Measurements from ENCODE around the gene SMYD2. TPM values are rescaled to one million over a fixed set of nuclear protein-coding genes. Genes with fewer than 3 reads are reported as not detected.

SMYD2 gene
- total RNA-seq, 1 experiment from 2014 or later: 6.4 TPM

DNA sequence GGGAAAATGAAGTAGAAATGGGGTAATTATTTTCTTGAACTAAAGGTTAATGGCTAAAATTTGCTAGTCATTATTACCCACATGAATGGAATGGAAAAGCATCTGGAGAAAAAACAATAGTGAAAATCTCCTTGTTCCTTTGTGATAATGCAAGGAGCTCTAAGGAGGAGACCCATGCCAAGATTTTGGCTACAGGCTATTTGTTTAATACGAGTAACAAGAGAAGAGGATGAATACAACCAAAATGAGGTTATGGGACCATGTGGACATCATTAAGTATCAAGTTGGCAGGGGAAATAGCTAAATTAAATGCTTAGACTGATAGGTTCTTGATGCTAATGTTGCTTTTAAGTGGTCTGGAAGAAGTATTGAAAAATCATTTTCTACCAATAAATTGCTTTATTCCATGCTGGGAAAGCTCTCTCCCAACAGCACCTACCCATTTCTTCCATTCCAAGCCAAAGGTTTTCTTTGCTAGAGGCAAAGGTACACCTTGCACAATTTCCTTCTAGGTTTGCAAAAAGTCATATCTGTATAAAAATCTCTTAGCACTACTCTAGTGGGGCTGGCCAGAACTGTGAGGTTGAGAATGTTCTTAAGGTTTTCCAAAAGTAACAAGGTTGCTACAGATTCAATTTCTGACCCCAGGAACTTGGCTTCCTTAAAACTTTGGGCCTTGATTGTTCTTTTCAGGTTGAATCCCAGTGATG is 100.2 kb downstream of the SMYD2 start:
- ChIA-PET POLR2A (no interaction called here), CTCF (interaction anchor here (1.6 to 1.8 kb wide), 3 partner anchors 7 to 49 kb away, joined by 3 to 11 read pairs (median 8); no protein-coding TSS in a partner anchor)
- Mint-ChIP-seq H3K4me1 (peaks cover 28% of the 10 kb centered on the region), H3K27me3 (ENCODE audit: low read depth) (no peaks in the 10 kb centered on the region), H3K36me3 (peaks cover 40% of the 10 kb centered on the region), H3K4me3 (no peak overlapping the region), H3K9me3 (no peaks in the 10 kb centered on the region), H3K27ac (peak overlapping the region; percentile 87)
- ATAC-seq (no peak), DNase-seq (ENCODE audit: low spot score) (no peak)
- TF ChIP-seq ZNF396 (CRISPR knock-in tag; IDR thresholded peaks at IDR 0.05; ENCODE audit: borderline replicate concordance) (no peak), GABPB1 (CRISPR knock-in tag; IDR thresholded peaks at IDR 0.05) (no peak), NFE2L1 (CRISPR knock-in tag; IDR thresholded peaks at IDR 0.05) (no peak), SMAD4 (CRISPR knock-in tag; IDR thresholded peaks at IDR 0.05) (no peak), ELF4 (CRISPR knock-in tag; IDR thresholded peaks at IDR 0.05; ENCODE audit: low read depth) (no peak), PRRX2 (CRISPR knock-in tag; IDR thresholded peaks at IDR 0.05) (no peak), ZNF317 (CRISPR knock-in tag; IDR thresholded peaks at IDR 0.05; ENCODE audit: borderline replicate concordance, low read depth) (no peak), RELA (CRISPR knock-in tag; IDR thresholded peaks at IDR 0.05; ENCODE audit: borderline replicate concordance) (no peak), ZNF263 (CRISPR knock-in tag; IDR thresholded peaks at IDR 0.05; ENCODE audit: low read depth) (no peak), CBFB (CRISPR knock-in tag; IDR thresholded peaks at IDR 0.05; ENCODE audit: low read depth) (no peak), ZNF232 (CRISPR knock-in tag; IDR thresholded peaks at IDR 0.05) (no peak), SOX15 (CRISPR knock-in tag; IDR thresholded peaks at IDR 0.05) (no peak), ZBTB21 (CRISPR knock-in tag; IDR thresholded peaks at IDR 0.05; ENCODE audit: borderline replicate concordance) (no peak), TCF7 (CRISPR knock-in tag; IDR thresholded peaks at IDR 0.05; ENCODE audit: low read depth) (no peak)
- TF ChIP-seq, protein P1, sequence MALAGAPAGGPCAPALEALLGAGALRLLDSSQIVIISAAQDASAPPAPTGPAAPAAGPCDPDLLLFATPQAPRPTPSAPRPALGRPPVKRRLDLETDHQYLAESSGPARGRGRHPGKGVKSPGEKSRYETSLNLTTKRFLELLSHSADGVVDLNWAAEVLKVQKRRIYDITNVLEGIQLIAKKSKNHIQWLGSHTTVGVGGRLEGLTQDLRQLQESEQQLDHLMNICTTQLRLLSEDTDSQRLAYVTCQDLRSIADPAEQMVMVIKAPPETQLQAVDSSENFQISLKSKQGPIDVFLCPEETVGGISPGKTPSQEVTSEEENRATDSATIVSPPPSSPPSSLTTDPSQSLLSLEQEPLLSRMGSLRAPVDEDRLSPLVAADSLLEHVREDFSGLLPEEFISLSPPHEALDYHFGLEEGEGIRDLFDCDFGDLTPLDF (CRISPR knock-in tag; IDR thresholded peaks at IDR 0.05): no peak
- TF ChIP-seq, protein P2, sequence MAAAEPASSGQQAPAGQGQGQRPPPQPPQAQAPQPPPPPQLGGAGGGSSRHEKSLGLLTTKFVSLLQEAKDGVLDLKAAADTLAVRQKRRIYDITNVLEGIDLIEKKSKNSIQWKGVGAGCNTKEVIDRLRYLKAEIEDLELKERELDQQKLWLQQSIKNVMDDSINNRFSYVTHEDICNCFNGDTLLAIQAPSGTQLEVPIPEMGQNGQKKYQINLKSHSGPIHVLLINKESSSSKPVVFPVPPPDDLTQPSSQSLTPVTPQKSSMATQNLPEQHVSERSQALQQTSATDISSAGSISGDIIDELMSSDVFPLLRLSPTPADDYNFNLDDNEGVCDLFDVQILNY (CRISPR knock-in tag; IDR thresholded peaks at IDR 0.05): no peak
- TF ChIP-seq, protein P3, sequence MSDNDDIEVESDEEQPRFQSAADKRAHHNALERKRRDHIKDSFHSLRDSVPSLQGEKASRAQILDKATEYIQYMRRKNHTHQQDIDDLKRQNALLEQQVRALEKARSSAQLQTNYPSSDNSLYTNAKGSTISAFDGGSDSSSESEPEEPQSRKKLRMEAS (CRISPR knock-in tag; IDR thresholded peaks at IDR 0.05): no peak
- TF ChIP-seq, protein P4, sequence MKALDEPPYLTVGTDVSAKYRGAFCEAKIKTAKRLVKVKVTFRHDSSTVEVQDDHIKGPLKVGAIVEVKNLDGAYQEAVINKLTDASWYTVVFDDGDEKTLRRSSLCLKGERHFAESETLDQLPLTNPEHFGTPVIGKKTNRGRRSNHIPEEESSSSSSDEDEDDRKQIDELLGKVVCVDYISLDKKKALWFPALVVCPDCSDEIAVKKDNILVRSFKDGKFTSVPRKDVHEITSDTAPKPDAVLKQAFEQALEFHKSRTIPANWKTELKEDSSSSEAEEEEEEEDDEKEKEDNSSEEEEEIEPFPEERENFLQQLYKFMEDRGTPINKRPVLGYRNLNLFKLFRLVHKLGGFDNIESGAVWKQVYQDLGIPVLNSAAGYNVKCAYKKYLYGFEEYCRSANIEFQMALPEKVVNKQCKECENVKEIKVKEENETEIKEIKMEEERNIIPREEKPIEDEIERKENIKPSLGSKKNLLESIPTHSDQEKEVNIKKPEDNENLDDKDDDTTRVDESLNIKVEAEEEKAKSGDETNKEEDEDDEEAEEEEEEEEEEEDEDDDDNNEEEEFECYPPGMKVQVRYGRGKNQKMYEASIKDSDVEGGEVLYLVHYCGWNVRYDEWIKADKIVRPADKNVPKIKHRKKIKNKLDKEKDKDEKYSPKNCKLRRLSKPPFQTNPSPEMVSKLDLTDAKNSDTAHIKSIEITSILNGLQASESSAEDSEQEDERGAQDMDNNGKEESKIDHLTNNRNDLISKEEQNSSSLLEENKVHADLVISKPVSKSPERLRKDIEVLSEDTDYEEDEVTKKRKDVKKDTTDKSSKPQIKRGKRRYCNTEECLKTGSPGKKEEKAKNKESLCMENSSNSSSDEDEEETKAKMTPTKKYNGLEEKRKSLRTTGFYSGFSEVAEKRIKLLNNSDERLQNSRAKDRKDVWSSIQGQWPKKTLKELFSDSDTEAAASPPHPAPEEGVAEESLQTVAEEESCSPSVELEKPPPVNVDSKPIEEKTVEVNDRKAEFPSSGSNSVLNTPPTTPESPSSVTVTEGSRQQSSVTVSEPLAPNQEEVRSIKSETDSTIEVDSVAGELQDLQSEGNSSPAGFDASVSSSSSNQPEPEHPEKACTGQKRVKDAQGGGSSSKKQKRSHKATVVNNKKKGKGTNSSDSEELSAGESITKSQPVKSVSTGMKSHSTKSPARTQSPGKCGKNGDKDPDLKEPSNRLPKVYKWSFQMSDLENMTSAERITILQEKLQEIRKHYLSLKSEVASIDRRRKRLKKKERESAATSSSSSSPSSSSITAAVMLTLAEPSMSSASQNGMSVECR (CRISPR knock-in tag; IDR thresholded peaks at IDR 0.05; ENCODE audit: borderline replicate concordance): no peak
- TF ChIP-seq, protein P5, sequence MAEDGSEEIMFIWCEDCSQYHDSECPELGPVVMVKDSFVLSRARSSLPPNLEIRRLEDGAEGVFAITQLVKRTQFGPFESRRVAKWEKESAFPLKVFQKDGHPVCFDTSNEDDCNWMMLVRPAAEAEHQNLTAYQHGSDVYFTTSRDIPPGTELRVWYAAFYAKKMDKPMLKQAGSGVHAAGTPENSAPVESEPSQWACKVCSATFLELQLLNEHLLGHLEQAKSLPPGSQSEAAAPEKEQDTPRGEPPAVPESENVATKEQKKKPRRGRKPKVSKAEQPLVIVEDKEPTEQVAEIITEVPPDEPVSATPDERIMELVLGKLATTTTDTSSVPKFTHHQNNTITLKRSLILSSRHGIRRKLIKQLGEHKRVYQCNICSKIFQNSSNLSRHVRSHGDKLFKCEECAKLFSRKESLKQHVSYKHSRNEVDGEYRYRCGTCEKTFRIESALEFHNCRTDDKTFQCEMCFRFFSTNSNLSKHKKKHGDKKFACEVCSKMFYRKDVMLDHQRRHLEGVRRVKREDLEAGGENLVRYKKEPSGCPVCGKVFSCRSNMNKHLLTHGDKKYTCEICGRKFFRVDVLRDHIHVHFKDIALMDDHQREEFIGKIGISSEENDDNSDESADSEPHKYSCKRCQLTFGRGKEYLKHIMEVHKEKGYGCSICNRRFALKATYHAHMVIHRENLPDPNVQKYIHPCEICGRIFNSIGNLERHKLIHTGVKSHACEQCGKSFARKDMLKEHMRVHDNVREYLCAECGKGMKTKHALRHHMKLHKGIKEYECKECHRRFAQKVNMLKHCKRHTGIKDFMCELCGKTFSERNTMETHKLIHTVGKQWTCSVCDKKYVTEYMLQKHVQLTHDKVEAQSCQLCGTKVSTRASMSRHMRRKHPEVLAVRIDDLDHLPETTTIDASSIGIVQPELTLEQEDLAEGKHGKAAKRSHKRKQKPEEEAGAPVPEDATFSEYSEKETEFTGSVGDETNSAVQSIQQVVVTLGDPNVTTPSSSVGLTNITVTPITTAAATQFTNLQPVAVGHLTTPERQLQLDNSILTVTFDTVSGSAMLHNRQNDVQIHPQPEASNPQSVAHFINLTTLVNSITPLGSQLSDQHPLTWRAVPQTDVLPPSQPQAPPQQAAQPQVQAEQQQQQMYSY (CRISPR knock-in tag; IDR thresholded peaks at IDR 0.05): no peak
- TF ChIP-seq, protein P6, sequence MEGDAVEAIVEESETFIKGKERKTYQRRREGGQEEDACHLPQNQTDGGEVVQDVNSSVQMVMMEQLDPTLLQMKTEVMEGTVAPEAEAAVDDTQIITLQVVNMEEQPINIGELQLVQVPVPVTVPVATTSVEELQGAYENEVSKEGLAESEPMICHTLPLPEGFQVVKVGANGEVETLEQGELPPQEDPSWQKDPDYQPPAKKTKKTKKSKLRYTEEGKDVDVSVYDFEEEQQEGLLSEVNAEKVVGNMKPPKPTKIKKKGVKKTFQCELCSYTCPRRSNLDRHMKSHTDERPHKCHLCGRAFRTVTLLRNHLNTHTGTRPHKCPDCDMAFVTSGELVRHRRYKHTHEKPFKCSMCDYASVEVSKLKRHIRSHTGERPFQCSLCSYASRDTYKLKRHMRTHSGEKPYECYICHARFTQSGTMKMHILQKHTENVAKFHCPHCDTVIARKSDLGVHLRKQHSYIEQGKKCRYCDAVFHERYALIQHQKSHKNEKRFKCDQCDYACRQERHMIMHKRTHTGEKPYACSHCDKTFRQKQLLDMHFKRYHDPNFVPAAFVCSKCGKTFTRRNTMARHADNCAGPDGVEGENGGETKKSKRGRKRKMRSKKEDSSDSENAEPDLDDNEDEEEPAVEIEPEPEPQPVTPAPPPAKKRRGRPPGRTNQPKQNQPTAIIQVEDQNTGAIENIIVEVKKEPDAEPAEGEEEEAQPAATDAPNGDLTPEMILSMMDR (IDR thresholded peaks at IDR 0.05): no peak
